ENCODE results near the gene FAM43A. TPM values are rescaled to one million over a fixed set of nuclear protein-coding genes. Genes with fewer than 3 reads are reported as not detected.
A peak's percentile ranks its signal among the peaks of the same experiment; 100 is the strongest.

Gene FAM43A
- total RNA-seq, 1 donor from 2014 or later, result 33.5 TPM

GRCh38 chr3:194658477-194659242 is 27.0 kb upstream of the FAM43A start:
- Mint-ChIP-seq H3K27me3 (ENCODE audit: unreplicated experiment) (no peaks in the 10 kb centered on the region), H3K4me1 (ENCODE audit: unreplicated experiment) (peaks cover 42% of the 10 kb centered on the region)

GRCh38 chr3:194659778-194660177 is 25.9 kb upstream of the FAM43A start:
- H3K27me3 Mint-ChIP-seq (ENCODE audit: unreplicated experiment), result no peaks in the 10 kb centered on the region
- H3K9me3 Mint-ChIP-seq (ENCODE audit: unreplicated experiment), result no peaks in the 10 kb centered on the region
- H3K4me3 Mint-ChIP-seq (ENCODE audit: unreplicated experiment), result no peak overlapping the region
- peak overlapping the region; percentile 75 for H3K27ac Mint-ChIP-seq (ENCODE audit: unreplicated experiment)
- no peak for DNase-seq (ENCODE audit: low spot score)
- TF ChIP-seq CTCF (IDR thresholded peaks at IDR 0.05; ENCODE audit: unreplicated experiment), result no peak
- H3K36me3 Mint-ChIP-seq (ENCODE audit: low read depth, unreplicated experiment), result peaks cover 10% of the 10 kb centered on the region
- peaks cover 42% of the 10 kb centered on the region for H3K4me1 Mint-ChIP-seq (ENCODE audit: unreplicated experiment)

More at GRCh38 chr3:194658477-194659242, 27.0 kb upstream of the FAM43A start:
- TF ChIP-seq CTCF (IDR thresholded peaks at IDR 0.05; ENCODE audit: unreplicated experiment), result no peak
- H3K36me3 Mint-ChIP-seq (ENCODE audit: low read depth, unreplicated experiment), result peaks cover 14% of the 10 kb centered on the region
- DNase-seq (ENCODE audit: low spot score), result no peak
- H3K27ac Mint-ChIP-seq (ENCODE audit: unreplicated experiment), result peak overlapping the region; percentile 89
- H3K9me3 Mint-ChIP-seq (ENCODE audit: unreplicated experiment), result no peaks in the 10 kb centered on the region
- no peak overlapping the region for H3K4me3 Mint-ChIP-seq (ENCODE audit: unreplicated experiment)

GRCh38 chr3:194661374-194661773 is 24.3 kb upstream of the FAM43A start:
- H3K36me3 Mint-ChIP-seq (ENCODE audit: low read depth, unreplicated experiment), result peaks cover 26% of the 10 kb centered on the region
- H3K27me3 Mint-ChIP-seq (ENCODE audit: unreplicated experiment), result no peaks in the 10 kb centered on the region
- H3K4me1 Mint-ChIP-seq (ENCODE audit: unreplicated experiment), result peaks cover 42% of the 10 kb centered on the region
- H3K4me3 Mint-ChIP-seq (ENCODE audit: unreplicated experiment), result no peak overlapping the region
- H3K27ac Mint-ChIP-seq (ENCODE audit: unreplicated experiment), result peak overlapping the region; percentile 82
- no peak for DNase-seq (ENCODE audit: low spot score)
- no peaks in the 10 kb centered on the region for H3K9me3 Mint-ChIP-seq (ENCODE audit: unreplicated experiment)
- TF ChIP-seq CTCF (IDR thresholded peaks at IDR 0.05; ENCODE audit: unreplicated experiment), result no peak

- no peak for DNase-seq (ENCODE audit: low spot score)
- peak overlapping the region; percentile 83 for H3K27ac Mint-ChIP-seq (ENCODE audit: unreplicated experiment)
Observed at GRCh38 chr3:194661946-194662345, 23.7 kb upstream of the FAM43A start.

More at GRCh38 chr3:194661946-194662345, 23.7 kb upstream of the FAM43A start:
- no peaks in the 10 kb centered on the region for H3K9me3 Mint-ChIP-seq (ENCODE audit: unreplicated experiment)
- no peak overlapping the region for H3K4me3 Mint-ChIP-seq (ENCODE audit: unreplicated experiment)
- H3K36me3 Mint-ChIP-seq (ENCODE audit: low read depth, unreplicated experiment), result peaks cover 25% of the 10 kb centered on the region
- no peaks in the 10 kb centered on the region for H3K27me3 Mint-ChIP-seq (ENCODE audit: unreplicated experiment)
- TF ChIP-seq CTCF (IDR thresholded peaks at IDR 0.05; ENCODE audit: unreplicated experiment), result no peak
- H3K4me1 Mint-ChIP-seq (ENCODE audit: unreplicated experiment), result peaks cover 42% of the 10 kb centered on the region
